Measurements from ENCODE around the gene NUBPL.

Gene NUBPL

DNA sequence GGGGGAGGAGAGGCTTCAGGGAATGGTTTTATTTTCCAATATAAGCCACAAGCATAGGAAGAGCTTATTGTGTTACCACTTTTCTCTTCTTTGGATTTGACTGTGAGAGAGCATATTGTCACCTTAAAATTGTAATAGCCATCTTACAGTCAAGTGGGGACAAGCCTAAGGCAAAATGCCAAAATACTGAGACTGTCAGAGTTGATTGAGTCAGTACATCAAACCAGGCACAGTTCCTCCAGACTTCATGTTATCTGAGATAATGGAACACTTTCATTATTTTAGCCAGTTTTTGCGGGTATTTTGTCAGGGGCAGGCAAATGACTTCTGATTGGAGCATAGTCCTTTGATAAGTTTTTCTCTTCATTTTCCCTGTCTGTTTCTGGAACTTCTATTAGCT lies 19.5 kb upstream of the NUBPL start:
- no peak overlapping the region for H3K4me3 ChIP-seq (ENCODE audit: low read depth, low read length)
- TF ChIP-seq, protein P1, sequence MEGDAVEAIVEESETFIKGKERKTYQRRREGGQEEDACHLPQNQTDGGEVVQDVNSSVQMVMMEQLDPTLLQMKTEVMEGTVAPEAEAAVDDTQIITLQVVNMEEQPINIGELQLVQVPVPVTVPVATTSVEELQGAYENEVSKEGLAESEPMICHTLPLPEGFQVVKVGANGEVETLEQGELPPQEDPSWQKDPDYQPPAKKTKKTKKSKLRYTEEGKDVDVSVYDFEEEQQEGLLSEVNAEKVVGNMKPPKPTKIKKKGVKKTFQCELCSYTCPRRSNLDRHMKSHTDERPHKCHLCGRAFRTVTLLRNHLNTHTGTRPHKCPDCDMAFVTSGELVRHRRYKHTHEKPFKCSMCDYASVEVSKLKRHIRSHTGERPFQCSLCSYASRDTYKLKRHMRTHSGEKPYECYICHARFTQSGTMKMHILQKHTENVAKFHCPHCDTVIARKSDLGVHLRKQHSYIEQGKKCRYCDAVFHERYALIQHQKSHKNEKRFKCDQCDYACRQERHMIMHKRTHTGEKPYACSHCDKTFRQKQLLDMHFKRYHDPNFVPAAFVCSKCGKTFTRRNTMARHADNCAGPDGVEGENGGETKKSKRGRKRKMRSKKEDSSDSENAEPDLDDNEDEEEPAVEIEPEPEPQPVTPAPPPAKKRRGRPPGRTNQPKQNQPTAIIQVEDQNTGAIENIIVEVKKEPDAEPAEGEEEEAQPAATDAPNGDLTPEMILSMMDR (IDR thresholded peaks at IDR 0.05; ENCODE audit: low read depth, low read length) = no peak

DNA sequence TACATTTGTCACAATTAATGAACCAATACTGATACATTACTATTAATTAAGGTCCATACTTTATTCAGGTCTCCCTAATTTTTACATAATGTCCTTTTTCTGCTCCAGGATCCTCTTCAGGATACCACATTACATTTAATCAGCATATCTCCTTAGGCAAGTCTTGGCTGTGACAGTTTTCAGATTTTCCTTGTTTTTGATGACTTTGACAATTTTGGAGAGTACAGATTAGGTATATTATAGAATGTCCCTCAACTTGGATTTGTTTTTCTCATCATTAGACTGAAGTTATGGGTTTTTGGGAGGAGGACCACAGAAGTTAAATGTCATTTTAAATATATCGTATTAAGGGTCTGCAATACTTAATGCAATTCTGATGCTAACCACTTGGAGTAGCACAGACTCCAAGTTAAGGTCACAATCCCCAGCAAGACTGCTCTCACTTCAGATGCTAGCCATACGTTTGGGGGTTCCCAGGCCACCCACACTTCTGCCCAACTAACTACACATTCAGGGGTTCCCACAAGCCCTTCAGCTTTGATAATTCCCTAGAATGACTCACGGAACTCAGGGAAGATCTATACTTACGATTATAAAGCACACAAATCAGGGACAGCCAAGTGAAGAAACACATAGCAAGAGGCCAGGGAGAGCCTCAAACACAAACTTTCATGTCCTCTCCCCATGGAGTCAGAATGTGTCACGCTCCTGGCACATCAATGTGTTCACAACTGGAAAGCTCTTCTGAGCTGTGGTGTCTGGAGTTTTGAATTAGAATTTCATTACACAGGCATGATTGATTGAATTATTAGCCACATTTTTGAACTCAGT lies 17.0 kb upstream of the NUBPL start:
- TF ChIP-seq, protein P1 (IDR thresholded peaks at IDR 0.05; ENCODE audit: low read depth, low read length) = no peak
- no peak overlapping the region for H3K4me3 ChIP-seq (ENCODE audit: low read depth, low read length)

DNA sequence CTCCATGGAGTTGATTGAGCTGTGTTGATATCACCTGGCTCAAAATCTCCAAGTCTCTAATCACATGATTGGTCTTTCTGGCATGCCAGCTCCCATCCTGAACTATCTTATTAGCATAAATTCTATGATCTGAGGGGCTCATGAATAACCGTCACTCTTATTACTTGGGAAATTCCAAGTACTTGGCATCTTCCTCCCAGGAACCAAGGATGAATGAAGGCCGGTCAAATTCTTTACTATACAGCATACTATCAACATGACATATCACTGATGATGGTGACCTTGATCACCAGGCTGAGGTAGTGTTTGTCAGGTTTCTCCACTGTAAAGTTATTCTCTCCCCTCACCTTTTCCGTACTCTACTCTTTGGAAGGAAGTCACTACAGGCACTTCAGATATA lies 16.4 kb upstream of the NUBPL start:
- TF ChIP-seq, protein P1 (IDR thresholded peaks at IDR 0.05; ENCODE audit: low read depth, low read length) = no peak
- no peak overlapping the region for H3K4me3 ChIP-seq (ENCODE audit: low read depth, low read length)

DNA sequence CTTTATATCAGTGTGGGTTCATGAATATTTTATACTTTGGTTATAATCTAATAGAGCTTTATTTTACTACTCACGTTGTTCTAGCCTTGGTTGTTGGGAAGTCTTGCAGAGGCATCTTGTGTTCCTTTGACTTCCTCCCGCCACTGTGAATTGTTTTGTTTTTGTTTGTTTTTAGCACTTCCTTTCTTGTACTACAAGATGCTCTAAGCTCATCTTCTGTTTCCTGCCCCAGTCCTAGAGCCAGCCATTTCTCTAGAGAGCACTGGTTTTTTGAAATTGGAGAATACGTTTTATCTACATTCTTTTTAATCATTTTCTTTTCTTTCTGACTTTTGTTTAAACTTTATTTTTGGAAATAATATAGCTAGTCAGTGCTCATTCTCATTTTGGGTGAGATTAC lies 15.9 kb upstream of the NUBPL start:
- H3K4me3 ChIP-seq (ENCODE audit: low read depth, low read length) = no peak overlapping the region
- TF ChIP-seq, protein P1 (IDR thresholded peaks at IDR 0.05; ENCODE audit: low read depth, low read length) = no peak

DNA sequence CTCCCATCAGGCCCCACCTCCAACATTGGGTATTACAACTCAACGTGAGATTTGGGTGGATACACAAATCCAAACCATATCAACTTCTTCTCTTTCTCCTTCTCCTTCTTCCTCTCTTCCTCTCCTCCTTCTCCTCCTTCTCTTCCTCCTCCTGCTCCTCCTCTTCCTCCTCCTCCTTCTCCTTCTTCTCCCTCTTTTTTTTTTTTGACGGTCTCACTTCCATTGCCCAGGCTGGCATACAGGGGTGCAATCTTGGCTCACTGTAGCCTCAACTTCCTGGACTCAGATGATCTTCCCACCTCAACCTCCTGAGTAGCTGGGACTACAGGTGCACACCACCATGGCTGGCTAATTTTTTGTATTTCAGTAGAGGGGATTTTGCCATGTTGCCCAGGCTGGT lies 11.4 kb upstream of the NUBPL start:
- TF ChIP-seq, protein P1 (IDR thresholded peaks at IDR 0.05; ENCODE audit: low read depth, low read length) = no peak
- no peak overlapping the region for H3K4me3 ChIP-seq (ENCODE audit: low read depth, low read length)

DNA sequence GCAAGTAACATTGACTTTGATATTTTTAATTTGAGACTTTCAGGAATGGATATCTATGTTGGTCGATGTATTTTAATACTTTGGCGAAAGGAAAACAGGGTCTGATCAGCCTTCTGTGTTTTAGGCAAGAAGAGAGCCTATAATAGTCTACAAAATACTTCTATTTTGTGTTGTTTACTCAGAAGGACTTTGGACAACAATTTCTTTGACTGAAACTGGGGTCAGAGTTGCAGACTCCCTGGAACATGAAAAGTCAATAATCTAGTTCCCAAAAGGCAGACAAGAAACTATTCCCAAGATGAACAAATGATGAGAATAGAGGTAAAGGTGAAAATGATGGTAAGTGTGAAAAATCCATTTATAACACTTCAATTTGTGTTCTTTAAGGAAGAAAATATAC lies 10.6 kb upstream of the NUBPL start:
- TF ChIP-seq, protein P1 (IDR thresholded peaks at IDR 0.05; ENCODE audit: low read depth, low read length) = no peak
- no peak overlapping the region for H3K4me3 ChIP-seq (ENCODE audit: low read depth, low read length)

DNA sequence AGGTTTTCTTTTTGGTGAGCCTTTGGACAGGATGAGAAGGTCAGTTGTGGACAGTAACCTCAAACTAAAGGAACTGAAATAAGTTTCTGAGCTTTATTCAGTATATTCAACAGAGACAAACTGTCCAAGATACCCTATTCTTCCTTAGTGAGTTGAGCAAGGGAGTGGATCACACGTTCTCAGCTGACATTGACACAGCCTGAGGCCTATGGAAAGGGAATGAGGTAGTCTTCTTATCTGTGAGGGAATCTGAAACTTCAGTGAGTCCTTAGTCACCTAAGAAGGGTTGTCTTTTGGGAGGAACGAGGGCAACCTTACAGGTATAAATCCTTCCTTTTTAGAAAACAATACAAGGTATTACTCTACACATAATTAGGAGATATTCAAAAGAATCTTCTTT lies 5.0 kb upstream of the NUBPL start:
- H3K4me3 ChIP-seq (ENCODE audit: low read depth, low read length) = no peak overlapping the region
- TF ChIP-seq, protein P1 (IDR thresholded peaks at IDR 0.05; ENCODE audit: low read depth, low read length) = no peak
